Adrenal gland (tissue), 12 donors: Measurements from ENCODE around the gene PPFIA3. TPM values are rescaled to one million over a fixed set of nuclear protein-coding genes. Genes with fewer than 3 reads are reported as not detected.

ENCODE experiments used
- DNase-seq, 7 donors: peaks; one replicate each; pipeline ENCODE4 v3.0.0-alpha.2; 2019 to 2020
- H3K27ac ChIP-seq, 5 donors: fragments of 200-600 bp; sonication (generic) in 4 of 5; 1 replicate in 3 of 5; 2 replicates in 2 of 5; pipeline versions ENCODE4 v1.5.1 to v1.8.0; 2016 to 2020; ENCODE audit warnings: mild to moderate bottlenecking in 1 of 5
- H3K27me3 ChIP-seq: fragments of 200-600 bp; 2 replicates; pipeline ENCODE4 v1.8.0; 2021
- H3K36me3 ChIP-seq, 2 donors: fragments of 200-600 bp; replicated peaks in 1 of 2; 1 replicate in 1 of 2; 2 replicates in 1 of 2; pipeline versions ENCODE4 v1.5.1 to v1.8.0; 2018 to 2022
- H3K4me1 ChIP-seq, 2 donors: fragments of 200-600 bp; replicated peaks in 1 of 2; 1 replicate in 1 of 2; 2 replicates in 1 of 2; pipeline versions ENCODE4 v1.5.1 to v1.8.0; 2018 to 2021
- H3K4me3 ChIP-seq, 4 donors: fragments of 200-600 bp; sonication (generic) in 3 of 4; one replicate each; pipeline ENCODE4 v1.5.1; 2016 to 2018
- H3K9me3 ChIP-seq, 3 donors: fragments of 200-600 bp; sonication (generic) in 1 of 3; replicated peaks in 1 of 3; 1 replicate in 2 of 3; 2 replicates in 1 of 3; pipeline versions ENCODE4 v1.5.1 to v1.8.0; 2016 to 2021
- CTCF ChIP-seq, 6 experiments: fragments of 450-650 bp in 4 of 6; fragments of 200-600 bp in 2 of 6; sonication (generic) in 1 of 6; IDR thresholded peaks; 1 replicate in 5 of 6; 2 replicates in 1 of 6; pipeline versions ENCODE4 v1.5.1 to v1.8.0; 2016 to 2021; ENCODE audit warnings: antibody characterized with exemption in 6 of 6, mild to moderate bottlenecking in 2 of 6, moderate library complexity in 1 of 6
- POLR2A ChIP-seq, 2 donors: fragments of 450-650 bp; IDR thresholded peaks; one replicate each; pipeline ENCODE4 v1.6.1; 2017; ENCODE audit warnings: antibody characterized with exemption in 2 of 2, mild to moderate bottlenecking in 2 of 2, moderate library complexity in 1 of 2
- WGBS, 4 donors: extraction: QIAGEN DNeasy Blood & Tissue Kit in 2 of 4; methylation state at CpG; one replicate each; pipeline versions ENCODE4 v1.1.5 to v1.1.7; 2013 to 2017; 5-methylcytosine and 5-hydroxymethylcytosine counted together
- intact Hi-C, 2 donors: fragments of 100-400 bp; cut with DNase I; formaldehyde crosslinking; loops; one replicate each; pipeline versions ENCODE4 v1.14.1 to v1.15.0; 2022 to 2023
- polyA plus RNA-seq, 3 donors: library from polyadenylated mRNA; stranded (reverse); fragments of 200-250 nt in 2 of 3; fragments of 350-450 nt in 1 of 3; fragmentation: Illumina TruSeq in 1 of 3; extraction: RNeasy Lipid Tissue Mini Kit (QIAGEN cat#74804) in 1 of 3; gene quantifications; one replicate each; pipeline ENCODE4 v1.2.3, GENCODE V29; 2013 to 2014
- total RNA-seq, 9 donors: library from RNA; depleted of rRNA in 4 of 9; stranded (reverse); fragments of >200 nt in 4 of 9; fragments of 120-200 nt in 1 of 9; fragmentation: NEBNext Ultra II Directional in 1 of 9; extraction: Animal tissue kit (Norgen Biotek cat#: 25700) in 1 of 9; gene quantifications; one replicate each; pipeline versions ENCODE4 v1.1.0 to v1.2.4, GENCODE V29; 2013 to 2023
- donor health status: healthy with polysubstance abuse.
- donor health status: Bipolar disorder and iron deficiency.
- donor health status: DM: yes; HTN: yes; CAD: no.
- donor health status: DM: no; HTN: no; CAD: no.
- donor health status: DM: no; HTN: no; CAD: no.
- donor health status: DM: yes; HTN: yes; CAD: no.

The PPFIA3 gene
- total and polyA plus RNA-seq, 12 donors = 2.9 to 60.2 (median 14.9) TPM

GRCh38 chr19:49086296-49086695 lies 33.0 kb upstream of the PPFIA3 start:
- intact Hi-C loops = no loop called here
- 25 to 39% (median 33%) methylated on average over 7 to 11 of the region's 11 CpGs for WGBS, 4 donors
- no peak for TF ChIP-seq CTCF (IDR thresholded peaks at IDR 0.05)
- DNase-seq = no peak
- Histone ChIP-seq H3K4me1 (peaks cover 10 to 32% of the 10 kb centered on the region in 2 donors), H3K27ac (peak overlapping the region in 1 of 5 donors; percentile 79), H3K4me3 (peak overlapping the region in 3 of 4 donors; percentile 68 to 84 (median 74)), H3K27me3 (no peaks in the 10 kb centered on the region), H3K9me3 (no peaks in the 10 kb centered on the region), H3K36me3 (peaks cover 0 to 34% of the 10 kb centered on the region in 2 donors)

DNA sequence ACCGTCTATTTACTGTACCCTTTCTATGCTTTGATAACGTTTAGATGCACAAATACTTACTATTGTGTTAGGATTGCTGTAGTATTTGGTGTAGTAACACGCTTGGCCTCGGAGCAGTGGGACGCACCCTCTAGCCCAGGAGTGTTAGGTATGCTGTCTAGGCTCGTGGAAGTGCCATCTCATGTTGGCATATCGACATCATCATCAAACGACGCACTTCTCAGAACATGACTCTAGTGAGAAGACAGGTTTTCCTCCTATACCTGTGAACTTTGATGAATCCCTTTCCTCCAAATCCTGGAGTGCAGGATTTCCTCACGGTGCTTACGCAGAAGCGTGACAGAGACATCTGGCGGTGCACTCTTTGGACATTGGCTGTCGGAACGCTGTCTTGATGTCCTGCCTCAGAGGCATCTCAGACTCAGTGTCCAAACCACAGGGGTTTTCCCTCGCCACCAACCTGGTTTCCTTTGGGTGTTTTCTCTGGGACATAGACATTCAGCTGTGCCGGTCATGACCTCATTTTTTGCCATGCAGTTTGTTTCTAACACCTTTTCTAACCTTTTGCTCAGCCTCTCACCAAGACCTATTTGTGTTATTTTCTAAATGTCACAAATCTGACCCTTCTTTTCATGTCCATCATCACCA lies 27.8 kb upstream of the PPFIA3 start:
- peaks cover 0 to 85% of the 10 kb centered on the region in 2 donors for H3K36me3 ChIP-seq
- H3K27me3 ChIP-seq = no peaks in the 10 kb centered on the region
- H3K9me3 ChIP-seq = no peaks in the 10 kb centered on the region
- no peak overlapping the region for H3K27ac ChIP-seq
- no peak overlapping the region for H3K4me3 ChIP-seq
- WGBS, 4 donors = 86 to 91% (median 88%) methylated on average over 17 of the region's 17 CpGs
- no peak for DNase-seq
- intact Hi-C loops = no loop called here
- H3K4me1 ChIP-seq = peaks cover 3 to 30% of the 10 kb centered on the region in 2 donors
- no peak for TF ChIP-seq POLR2A (IDR thresholded peaks at IDR 0.05)
- TF ChIP-seq CTCF (IDR thresholded peaks at IDR 0.05) = no peak

DNA sequence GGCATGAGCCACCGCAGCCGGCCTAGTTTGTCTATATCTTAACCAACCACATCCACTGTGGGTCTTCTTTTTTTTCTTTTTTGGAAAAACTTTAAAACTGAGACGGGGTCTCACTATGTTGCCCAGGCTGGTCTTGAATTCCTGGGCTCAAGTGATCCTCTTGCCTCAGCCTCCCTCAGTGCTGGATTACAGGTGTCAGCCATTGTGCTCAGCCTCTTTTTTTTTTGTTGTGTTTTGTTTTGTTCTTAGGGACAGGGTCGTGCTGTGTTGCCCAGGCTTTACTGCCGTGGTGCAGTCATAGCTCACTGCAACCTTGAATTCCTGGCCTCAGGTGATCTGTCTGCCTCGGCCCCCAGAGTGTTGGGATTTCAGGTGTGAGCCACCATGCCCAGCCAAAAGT lies 26.7 kb upstream of the PPFIA3 start:
- intact Hi-C loops = no loop called here
- H3K4me3 ChIP-seq = no peak overlapping the region
- no peaks in the 10 kb centered on the region for H3K27me3 ChIP-seq
- H3K36me3 ChIP-seq = peaks cover 0 to 92% of the 10 kb centered on the region in 2 donors
- WGBS, 4 donors = 81 to 90% (median 82%) methylated on average over 6 of the region's 6 CpGs
- DNase-seq = no peak
- H3K9me3 ChIP-seq = no peaks in the 10 kb centered on the region
- TF ChIP-seq POLR2A (IDR thresholded peaks at IDR 0.05) (no peak), CTCF (IDR thresholded peaks at IDR 0.05) (no peak)
- peaks cover 0 to 18% of the 10 kb centered on the region in 2 donors for H3K4me1 ChIP-seq
- H3K27ac ChIP-seq = no peak overlapping the region

GRCh38 chr19:49094505-49095482 lies 24.6 kb upstream of the PPFIA3 start:
- no peak overlapping the region for H3K4me3 ChIP-seq
- intact Hi-C loops = loop anchor here (5.0 kb wide), 1 partner anchor 113 kb away; no protein-coding TSS in a partner anchor
- 60 to 76% (median 71%) methylated on average over 14 to 23 of the region's 23 CpGs for WGBS, 4 donors
- peak in 3 of 7 donors; percentile 38 to 52 (median 52) for DNase-seq
- H3K4me1 ChIP-seq = peaks cover 0 to 9% of the 10 kb centered on the region in 2 donors
- TF ChIP-seq CTCF (IDR thresholded peaks at IDR 0.05) (no peak), POLR2A (IDR thresholded peaks at IDR 0.05) (no peak)
- H3K27ac ChIP-seq = no peak overlapping the region
- peaks cover 0 to 98% of the 10 kb centered on the region in 2 donors for H3K36me3 ChIP-seq
- H3K27me3 ChIP-seq = no peaks in the 10 kb centered on the region
- no peaks in the 10 kb centered on the region for H3K9me3 ChIP-seq
